ENCODE measurements around the gene VPS37B. TPM values are rescaled to one million over a fixed set of nuclear protein-coding genes. Genes with fewer than 3 reads are reported as not detected.

Gene VPS37B
- polyA plus RNA-seq, 3 donors from 2014 or later = 39.5 to 70.1 (median 43.6) TPM

DNA sequence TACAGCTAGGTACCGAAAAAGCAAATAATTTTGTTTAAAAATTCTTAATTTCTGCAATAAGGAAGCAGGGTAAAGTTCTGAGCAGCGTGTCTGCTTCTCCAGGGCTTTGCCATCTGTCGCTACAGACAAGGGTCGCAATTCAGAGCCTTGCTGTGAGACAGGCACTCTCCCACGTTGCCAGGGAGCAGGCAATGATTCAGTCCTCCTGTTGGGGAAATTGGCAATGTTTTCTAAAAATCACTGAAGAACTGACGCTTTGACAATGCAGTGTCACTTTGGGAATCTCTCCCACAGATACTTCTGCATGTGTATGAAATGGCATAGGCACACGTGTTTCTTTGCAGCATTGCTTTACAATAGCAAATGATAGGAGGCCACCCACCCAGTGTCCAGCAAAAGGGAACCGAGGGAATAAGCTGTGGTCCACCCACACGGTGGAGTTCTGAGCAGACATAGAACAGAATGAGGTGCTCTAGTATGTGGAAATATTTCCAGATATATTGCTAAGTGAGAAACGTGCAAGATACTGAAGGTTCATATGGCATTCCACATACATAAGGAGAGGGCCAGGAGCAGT lies 76.6 kb downstream of the VPS37B start:
- no peaks in the 10 kb centered on the region for H3K9me3 Mint-ChIP-seq
- no peak overlapping the region for H3K27ac Mint-ChIP-seq
- peaks cover 0 to 4% (median 0%) of the 10 kb centered on the region in 3 donors for H3K36me3 Mint-ChIP-seq
- no peaks in the 10 kb centered on the region for H3K4me1 Mint-ChIP-seq
- H3K27me3 Mint-ChIP-seq (ENCODE audit: low read depth in 3 of 3) = peaks cover 2 to 4% (median 3%) of the 10 kb centered on the region in 3 donors
- DNase-seq = no peak
- H3K4me3 Mint-ChIP-seq = no peak overlapping the region

Other genes with a start within 250 kb of the VPS37B start
- gene HCAR2, start 192.8 kb downstream of the VPS37B start, polyA plus RNA-seq = not detected
- gene HCAR3, start 179.3 kb downstream of the VPS37B start, polyA plus RNA-seq = not detected
- gene HCAR1, start 165.3 kb downstream of the VPS37B start, polyA plus RNA-seq = not detected
- gene DENR, start 143.3 kb downstream of the VPS37B start, polyA plus RNA-seq = 10 to 100 TPM; 66.2 to 81.1 (median 68.7) TPM
- gene CCDC62, start 121.6 kb downstream of the VPS37B start, polyA plus RNA-seq = under 1 TPM in 1 of 3 donors, not detected in 2; 0.28 TPM
- 10 to 100 TPM in 1 of 3 donors, 1 to 10 TPM in 2; 4.4 to 14.6 (median 5.1) TPM for gene HIP1R, start 60.7 kb downstream of the VPS37B start, polyA plus RNA-seq
- gene ABCB9, start 70.3 kb upstream of the VPS37B start, polyA plus RNA-seq = under 1 TPM in 2 of 3 donors, not detected in 1; 0.31 to 0.44 TPM
- gene OGFOD2, start 79.1 kb upstream of the VPS37B start, polyA plus RNA-seq = 10 to 100 TPM; 14.4 to 16.6 (median 16.3) TPM
- gene ARL6IP4, start 84.6 kb upstream of the VPS37B start, polyA plus RNA-seq = 100 to 1,000 TPM; 131 to 327 (median 245) TPM